ENCODE data around the gene RGCC. TPM values are rescaled to one million over a fixed set of nuclear protein-coding genes. Genes with fewer than 3 reads are reported as not detected.

Gene RGCC
- total and polyA plus RNA-seq, 10 donors, result 5.1 to 76.4 (median 23.9) TPM

- TF ChIP-seq POLR2A (IDR thresholded peaks at IDR 0.05), result no peak
- TF ChIP-seq POLR2AphosphoS5 (IDR thresholded peaks at IDR 0.05), result no peak
- TF ChIP-seq, protein P1, sequence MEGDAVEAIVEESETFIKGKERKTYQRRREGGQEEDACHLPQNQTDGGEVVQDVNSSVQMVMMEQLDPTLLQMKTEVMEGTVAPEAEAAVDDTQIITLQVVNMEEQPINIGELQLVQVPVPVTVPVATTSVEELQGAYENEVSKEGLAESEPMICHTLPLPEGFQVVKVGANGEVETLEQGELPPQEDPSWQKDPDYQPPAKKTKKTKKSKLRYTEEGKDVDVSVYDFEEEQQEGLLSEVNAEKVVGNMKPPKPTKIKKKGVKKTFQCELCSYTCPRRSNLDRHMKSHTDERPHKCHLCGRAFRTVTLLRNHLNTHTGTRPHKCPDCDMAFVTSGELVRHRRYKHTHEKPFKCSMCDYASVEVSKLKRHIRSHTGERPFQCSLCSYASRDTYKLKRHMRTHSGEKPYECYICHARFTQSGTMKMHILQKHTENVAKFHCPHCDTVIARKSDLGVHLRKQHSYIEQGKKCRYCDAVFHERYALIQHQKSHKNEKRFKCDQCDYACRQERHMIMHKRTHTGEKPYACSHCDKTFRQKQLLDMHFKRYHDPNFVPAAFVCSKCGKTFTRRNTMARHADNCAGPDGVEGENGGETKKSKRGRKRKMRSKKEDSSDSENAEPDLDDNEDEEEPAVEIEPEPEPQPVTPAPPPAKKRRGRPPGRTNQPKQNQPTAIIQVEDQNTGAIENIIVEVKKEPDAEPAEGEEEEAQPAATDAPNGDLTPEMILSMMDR (IDR thresholded peaks at IDR 0.05 in 8 of 11, conservative IDR thresholded peaks at IDR 0.05 in 3 of 11), result no peak
- intact Hi-C loops (cut with DNase I; ENCODE audit: low total_unique reads), result no loop called here
- H3K4me3 ChIP-seq, result no peak overlapping the region
- H3K9me3 ChIP-seq, result no peaks in the 10 kb centered on the region
- no peaks in the 10 kb centered on the region for H3K36me3 ChIP-seq
- WGBS, 5 donors, result 86 to 100% (median 93%) methylated on average over 6 of the region's 6 CpGs
- DNase-seq, result no peak
- peaks cover 10 to 32% (median 27%) of the 10 kb centered on the region in 6 donors for H3K4me1 ChIP-seq
- H3K27ac ChIP-seq, result no peak overlapping the region
- H3K27me3 ChIP-seq (replicated peaks in 1 of 7), result no peaks in the 10 kb centered on the region
Measured at GRCh38 chr13:41494202-41494601, 36.9 kb downstream of the RGCC start.

GRCh38 chr13:41495044-41495443 is 37.7 kb downstream of the RGCC start:
- Histone ChIP-seq H3K36me3 (no peaks in the 10 kb centered on the region), H3K27ac (no peak overlapping the region), H3K4me3 (no peak overlapping the region), H3K4me1 (peaks cover 10 to 32% (median 28%) of the 10 kb centered on the region in 6 donors), H3K9me3 (no peaks in the 10 kb centered on the region), H3K27me3 (replicated peaks in 1 of 7) (no peaks in the 10 kb centered on the region)
- intact Hi-C loops (cut with DNase I; ENCODE audit: low total_unique reads), result no loop called here
- TF ChIP-seq, protein P1 (IDR thresholded peaks at IDR 0.05 in 8 of 11, conservative IDR thresholded peaks at IDR 0.05 in 3 of 11), result no peak
- TF ChIP-seq POLR2A (IDR thresholded peaks at IDR 0.05) (no peak), POLR2AphosphoS5 (IDR thresholded peaks at IDR 0.05) (no peak)
- 52 to 70% (median 69%) methylated on average over 5 of the region's 5 CpGs for WGBS, 5 donors
- no peak for DNase-seq

GRCh38 chr13:41496420-41497234 is 39.3 kb downstream of the RGCC start:
- WGBS, 5 donors, result 66 to 74% (median 72%) methylated on average over 7 to 9 of the region's 9 CpGs
- no peak for DNase-seq
- intact Hi-C loops (cut with DNase I; ENCODE audit: low total_unique reads), result no loop called here
- H3K27me3 ChIP-seq (replicated peaks in 1 of 7), result no peaks in the 10 kb centered on the region
- no peak overlapping the region for H3K27ac ChIP-seq
- peaks cover 16 to 48% (median 39%) of the 10 kb centered on the region in 6 donors for H3K4me1 ChIP-seq
- no peaks in the 10 kb centered on the region for H3K9me3 ChIP-seq
- H3K36me3 ChIP-seq, result no peaks in the 10 kb centered on the region
- H3K4me3 ChIP-seq, result no peak overlapping the region
- TF ChIP-seq POLR2AphosphoS5 (IDR thresholded peaks at IDR 0.05) (no peak), POLR2A (IDR thresholded peaks at IDR 0.05) (no peak)
- TF ChIP-seq, protein P1 (IDR thresholded peaks at IDR 0.05 in 8 of 11, conservative IDR thresholded peaks at IDR 0.05 in 3 of 11), result no peak

DNA sequence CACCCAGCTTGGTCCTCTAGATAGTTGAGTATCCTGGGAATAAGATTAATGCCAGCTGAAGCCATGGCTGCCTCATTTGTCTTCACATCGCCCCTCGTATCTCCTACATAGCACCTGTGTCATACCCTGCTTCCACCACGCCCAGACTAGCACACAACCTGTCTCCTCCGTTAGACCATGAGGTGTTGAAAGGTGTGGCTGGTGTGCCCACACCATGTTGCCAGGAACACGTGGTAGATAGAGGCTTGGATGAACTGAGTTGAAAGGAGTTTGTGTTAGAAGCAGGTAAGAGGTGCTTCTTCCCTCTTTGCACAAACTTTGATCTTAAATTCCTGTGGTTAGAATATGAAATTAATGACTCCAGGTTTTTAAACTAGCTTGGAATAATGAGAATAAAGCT is 40.1 kb downstream of the RGCC start:
- no peak overlapping the region for H3K4me3 ChIP-seq
- no peak overlapping the region for H3K27ac ChIP-seq
- DNase-seq, result no peak
- TF ChIP-seq POLR2A (IDR thresholded peaks at IDR 0.05) (no peak), POLR2AphosphoS5 (IDR thresholded peaks at IDR 0.05) (no peak)
- TF ChIP-seq, protein P1 (IDR thresholded peaks at IDR 0.05 in 8 of 11, conservative IDR thresholded peaks at IDR 0.05 in 3 of 11), result no peak
- no peaks in the 10 kb centered on the region for H3K9me3 ChIP-seq
- no peaks in the 10 kb centered on the region for H3K27me3 ChIP-seq (replicated peaks in 1 of 7)
- H3K4me1 ChIP-seq, result peaks cover 21 to 48% (median 39%) of the 10 kb centered on the region in 6 donors
- no peaks in the 10 kb centered on the region for H3K36me3 ChIP-seq
- intact Hi-C loops (cut with DNase I; ENCODE audit: low total_unique reads), result no loop called here
- 86 to 94% (median 93%) methylated on average over 5 of the region's 5 CpGs for WGBS, 5 donors

All from spleen (tissue), 11 donors.